ENCODE data around the gene CCBE1. TPM values are rescaled to one million over a fixed set of nuclear protein-coding genes. Genes with fewer than 3 reads are reported as not detected.

CCBE1 gene
- total RNA-seq, 1 experiment from 2014 or later, result not detected

DNA sequence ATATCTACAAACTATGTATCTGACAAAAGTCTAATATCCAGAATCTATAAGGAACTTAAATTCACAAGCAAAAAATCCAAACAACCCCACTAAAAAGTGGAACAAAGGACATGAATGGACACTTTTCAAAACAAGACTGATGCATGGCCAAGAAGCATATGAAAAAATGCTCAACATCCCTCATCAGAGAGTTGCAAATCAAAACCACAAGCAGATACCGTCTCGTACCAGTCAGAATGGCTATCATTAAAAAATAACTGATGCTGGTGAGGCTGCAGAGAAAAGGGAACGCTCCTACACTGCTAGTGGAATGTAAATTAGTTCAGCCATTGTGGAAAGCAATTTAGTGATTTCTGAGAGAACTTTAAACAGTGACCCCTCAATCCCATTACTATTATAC, 56.5 kb downstream of the CCBE1 start:
- Histone ChIP-seq H3K4me3 (no peak overlapping the region), H3K36me3 (no peaks in the 10 kb centered on the region), H3K9me3 (replicated peaks) (no peaks in the 10 kb centered on the region), H3K27me3 (no peaks in the 10 kb centered on the region), H3K4me1 (no peaks in the 10 kb centered on the region), H3K27ac (no peak overlapping the region)
- no peak for DNase-seq

DNA sequence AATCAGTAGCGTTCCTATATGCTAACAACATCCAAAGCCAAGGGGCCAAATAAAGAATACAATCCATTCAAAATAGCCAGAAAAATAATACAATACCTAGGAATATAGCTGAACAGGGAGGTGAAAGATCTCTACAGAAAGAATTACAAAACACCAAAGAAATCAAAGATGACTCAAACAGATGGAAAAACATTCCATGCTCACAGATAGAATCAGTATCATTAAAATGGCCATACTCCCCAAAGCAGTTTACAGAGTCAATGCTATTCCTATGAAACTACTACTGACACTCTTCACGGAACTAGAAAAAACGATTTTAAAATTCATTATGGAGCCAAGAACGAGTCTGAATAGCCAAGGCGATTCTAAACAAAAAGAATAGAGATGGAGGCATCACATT, 57.4 kb downstream of the CCBE1 start:
- Histone ChIP-seq H3K4me1 (no peaks in the 10 kb centered on the region), H3K4me3 (no peak overlapping the region), H3K36me3 (no peaks in the 10 kb centered on the region), H3K9me3 (replicated peaks) (no peaks in the 10 kb centered on the region), H3K27ac (no peak overlapping the region), H3K27me3 (no peaks in the 10 kb centered on the region)
- DNase-seq, result no peak

DNA sequence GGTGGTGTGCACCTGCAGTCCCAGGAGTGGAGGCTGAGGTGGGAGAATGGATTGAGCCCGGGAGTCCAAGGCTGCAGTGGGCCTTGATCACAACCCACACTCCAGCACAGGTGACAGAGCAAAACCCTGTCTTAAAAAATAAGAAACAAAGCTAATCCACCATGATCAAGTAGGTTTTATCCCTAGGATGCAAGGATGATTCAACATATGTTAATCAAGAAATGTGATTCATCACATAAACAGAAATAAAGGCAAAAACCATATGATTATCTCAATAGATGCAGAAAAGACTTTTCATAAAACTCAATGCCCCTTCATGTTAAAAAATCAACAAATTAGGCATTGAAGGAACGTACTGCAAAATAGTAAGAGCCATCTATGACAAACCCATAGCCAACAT, 58.1 kb downstream of the CCBE1 start:
- H3K27me3 ChIP-seq, result no peaks in the 10 kb centered on the region
- no peaks in the 10 kb centered on the region for H3K9me3 ChIP-seq (replicated peaks)
- no peak overlapping the region for H3K4me3 ChIP-seq
- no peak overlapping the region for H3K27ac ChIP-seq
- no peaks in the 10 kb centered on the region for H3K4me1 ChIP-seq
- no peak for DNase-seq
- no peaks in the 10 kb centered on the region for H3K36me3 ChIP-seq

DNA sequence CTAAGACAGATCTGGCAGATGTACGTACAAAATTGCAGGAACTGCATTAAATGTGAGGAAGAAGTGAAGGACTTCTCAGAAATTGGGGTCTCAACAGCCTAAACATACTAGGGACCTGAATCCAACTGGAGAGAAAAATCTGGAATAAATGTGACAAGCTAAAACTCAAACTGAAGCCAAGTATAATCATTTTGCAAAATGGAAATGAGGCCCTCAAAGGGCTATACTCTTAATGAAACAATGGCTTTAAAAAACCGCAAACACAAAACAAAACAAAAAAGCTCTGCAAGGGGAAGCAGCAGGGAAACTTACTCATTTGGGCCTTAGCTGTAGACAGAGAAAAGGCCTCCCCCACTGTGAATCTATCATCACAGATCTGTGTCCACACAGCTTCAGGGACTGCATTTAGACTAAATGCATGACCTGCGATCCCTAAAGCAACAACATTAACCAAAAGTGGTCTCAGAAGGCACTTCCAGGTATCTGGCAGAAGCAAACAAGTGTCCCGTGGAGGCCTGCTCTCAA, 63.2 kb downstream of the CCBE1 start:
- Histone ChIP-seq H3K27ac (no peak overlapping the region), H3K27me3 (no peaks in the 10 kb centered on the region), H3K4me3 (no peak overlapping the region), H3K4me1 (no peaks in the 10 kb centered on the region), H3K36me3 (no peaks in the 10 kb centered on the region), H3K9me3 (replicated peaks) (no peaks in the 10 kb centered on the region)
- DNase-seq, result no peak

DNA sequence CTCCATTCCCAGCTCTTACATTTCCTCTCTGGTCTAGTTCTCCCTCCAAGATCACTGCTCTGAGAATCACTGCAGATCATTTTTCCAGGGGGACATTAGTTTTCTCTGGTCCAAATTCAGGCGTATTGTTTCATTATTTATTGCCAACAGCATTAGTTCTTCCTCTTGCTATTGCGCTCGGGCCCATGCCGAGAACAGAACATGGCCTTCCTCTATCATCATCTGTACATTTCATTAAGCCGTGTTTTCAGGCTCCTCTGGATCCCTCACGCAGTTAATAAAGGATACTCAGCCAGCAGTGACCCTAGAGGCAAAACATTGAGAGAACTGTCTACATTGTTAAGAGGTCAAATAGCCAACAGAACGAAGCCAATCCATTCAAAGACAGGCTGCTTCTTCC, 63.9 kb downstream of the CCBE1 start:
- Histone ChIP-seq H3K27me3 (no peaks in the 10 kb centered on the region), H3K36me3 (no peaks in the 10 kb centered on the region), H3K4me3 (no peak overlapping the region), H3K9me3 (replicated peaks) (no peaks in the 10 kb centered on the region), H3K27ac (no peak overlapping the region), H3K4me1 (no peaks in the 10 kb centered on the region)
- no peak for DNase-seq

DNA sequence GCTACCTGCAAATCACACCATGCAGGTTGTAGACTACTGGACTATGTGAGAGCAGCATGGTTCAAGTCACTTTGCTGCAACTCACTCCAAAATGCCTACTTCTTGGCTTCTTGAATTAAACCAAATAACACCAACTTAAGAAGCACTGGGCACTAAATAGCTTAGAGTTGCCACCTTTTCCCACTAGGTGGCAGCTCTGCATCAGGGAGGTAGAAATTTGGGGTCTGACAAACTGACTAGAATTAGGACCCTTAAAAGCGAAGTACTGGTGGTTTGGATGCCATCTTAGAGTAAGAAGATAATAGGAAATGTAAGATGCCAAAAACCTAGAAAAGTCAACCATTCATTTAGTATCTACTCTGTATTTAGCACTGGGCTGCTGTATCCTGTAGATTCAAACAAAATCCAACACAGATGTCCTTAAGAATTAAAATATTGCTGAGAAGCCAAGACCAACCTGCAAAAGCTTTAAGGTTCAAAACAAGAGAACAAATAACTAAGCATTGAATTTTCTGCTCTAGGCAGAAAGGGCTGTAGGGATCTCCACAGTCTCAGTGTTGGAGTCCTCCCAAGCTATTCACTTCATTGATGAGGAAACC, 65.5 kb downstream of the CCBE1 start:
- Histone ChIP-seq H3K4me1 (no peaks in the 10 kb centered on the region), H3K36me3 (no peaks in the 10 kb centered on the region), H3K9me3 (replicated peaks) (no peaks in the 10 kb centered on the region), H3K4me3 (no peak overlapping the region), H3K27ac (no peak overlapping the region), H3K27me3 (no peaks in the 10 kb centered on the region)
- DNase-seq, result peak in 1 of 2 experiments; percentile 14

DNA sequence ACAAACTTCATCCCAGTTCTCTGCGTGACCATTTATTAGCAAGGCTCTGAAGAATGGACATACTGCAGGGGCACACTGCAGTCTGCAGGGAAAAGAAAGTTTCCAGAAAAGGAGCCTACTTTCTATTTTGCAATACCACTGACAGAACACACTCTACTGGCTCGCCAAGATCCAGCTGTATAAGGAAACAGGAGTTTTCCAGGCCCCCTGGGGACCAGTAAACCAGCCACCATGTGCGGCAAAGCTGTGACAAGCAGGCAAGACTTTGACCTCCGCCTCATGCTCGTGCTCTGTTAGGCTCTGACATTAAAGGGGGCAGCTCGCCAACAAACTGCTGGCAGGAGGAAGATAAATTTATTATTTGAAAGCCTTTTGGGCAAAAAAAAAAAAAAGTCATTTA, 67.3 kb downstream of the CCBE1 start:
- no peaks in the 10 kb centered on the region for H3K36me3 ChIP-seq
- DNase-seq, result no peak
- no peaks in the 10 kb centered on the region for H3K9me3 ChIP-seq (replicated peaks)
- no peak overlapping the region for H3K27ac ChIP-seq
- no peak overlapping the region for H3K4me3 ChIP-seq
- no peaks in the 10 kb centered on the region for H3K27me3 ChIP-seq
- no peaks in the 10 kb centered on the region for H3K4me1 ChIP-seq

DNA sequence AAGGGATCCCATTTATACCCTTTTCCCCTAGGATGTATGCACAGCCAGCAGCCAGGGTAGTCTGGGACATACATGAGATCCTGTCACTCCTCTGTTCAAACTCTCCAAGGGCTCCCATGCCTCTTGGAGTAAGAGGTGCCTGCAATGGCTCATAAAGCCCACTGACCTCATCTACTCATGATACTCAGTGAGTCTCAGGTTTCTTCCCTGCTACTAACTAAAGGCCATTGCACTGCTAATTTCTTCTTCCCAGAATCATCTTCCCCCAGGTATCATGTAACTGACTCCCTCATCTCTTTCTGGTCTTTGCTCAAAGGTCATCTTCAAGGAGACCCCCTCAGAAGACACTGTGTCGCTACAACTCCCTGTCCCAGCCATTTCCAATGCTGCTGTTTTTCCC, 68.2 kb downstream of the CCBE1 start:
- H3K4me1 ChIP-seq, result no peaks in the 10 kb centered on the region
- H3K4me3 ChIP-seq, result no peak overlapping the region
- H3K27me3 ChIP-seq, result no peaks in the 10 kb centered on the region
- H3K36me3 ChIP-seq, result no peaks in the 10 kb centered on the region
- H3K27ac ChIP-seq, result no peak overlapping the region
- no peak for DNase-seq
- H3K9me3 ChIP-seq (replicated peaks), result no peaks in the 10 kb centered on the region

DNA sequence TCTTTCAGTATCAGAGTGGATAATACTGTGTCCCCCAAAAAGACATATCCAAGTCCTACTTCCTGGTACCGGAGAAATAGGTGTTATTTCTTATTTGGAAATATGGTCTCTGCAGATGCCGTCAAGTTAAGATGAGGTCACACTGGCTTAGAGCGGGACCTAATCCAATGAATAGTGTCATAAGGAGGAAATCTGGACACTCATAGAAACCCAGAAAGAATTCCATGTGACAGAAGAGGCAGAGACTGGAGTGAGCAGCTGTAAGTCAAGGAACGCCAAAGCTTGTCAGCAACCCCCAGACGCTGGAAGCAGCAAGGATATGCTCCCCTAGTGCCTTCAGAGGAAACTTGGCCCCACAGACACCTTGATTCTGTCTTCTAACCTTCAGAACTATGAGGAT, 69.8 kb downstream of the CCBE1 start:
- DNase-seq, result no peak

DNA sequence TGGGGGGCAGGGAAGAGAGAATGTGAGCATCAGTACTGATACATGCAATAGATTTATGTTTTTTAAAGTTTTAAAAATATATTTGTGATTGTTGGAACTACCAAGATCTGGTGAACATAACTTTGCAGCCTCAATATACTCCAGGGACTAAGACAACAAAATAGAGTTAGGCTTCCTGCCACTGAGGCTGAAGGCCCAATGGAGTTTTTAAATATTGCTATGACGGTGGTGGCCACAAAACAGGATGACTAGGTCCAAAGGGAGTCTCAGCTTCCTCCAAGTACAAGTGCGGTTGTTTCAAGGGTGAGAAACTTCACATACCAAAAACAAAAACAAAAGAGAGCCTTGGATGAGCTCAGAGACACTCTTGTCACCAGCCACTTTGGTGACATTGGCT, 72.9 kb downstream of the CCBE1 start:
- no peaks in the 10 kb centered on the region for H3K36me3 ChIP-seq
- no peak overlapping the region for H3K4me3 ChIP-seq
- H3K27ac ChIP-seq, result no peak overlapping the region
- H3K27me3 ChIP-seq, result no peaks in the 10 kb centered on the region
- no peaks in the 10 kb centered on the region for H3K4me1 ChIP-seq
- H3K9me3 ChIP-seq (replicated peaks), result no peaks in the 10 kb centered on the region
- DNase-seq, result no peak

More for the DNA sequence above, 69.8 kb downstream of the CCBE1 start:
- no peak overlapping the region for H3K27ac ChIP-seq
- H3K4me3 ChIP-seq, result no peak overlapping the region
- no peaks in the 10 kb centered on the region for H3K27me3 ChIP-seq
- no peaks in the 10 kb centered on the region for H3K36me3 ChIP-seq
- no peaks in the 10 kb centered on the region for H3K9me3 ChIP-seq (replicated peaks)
- no peaks in the 10 kb centered on the region for H3K4me1 ChIP-seq

DNA sequence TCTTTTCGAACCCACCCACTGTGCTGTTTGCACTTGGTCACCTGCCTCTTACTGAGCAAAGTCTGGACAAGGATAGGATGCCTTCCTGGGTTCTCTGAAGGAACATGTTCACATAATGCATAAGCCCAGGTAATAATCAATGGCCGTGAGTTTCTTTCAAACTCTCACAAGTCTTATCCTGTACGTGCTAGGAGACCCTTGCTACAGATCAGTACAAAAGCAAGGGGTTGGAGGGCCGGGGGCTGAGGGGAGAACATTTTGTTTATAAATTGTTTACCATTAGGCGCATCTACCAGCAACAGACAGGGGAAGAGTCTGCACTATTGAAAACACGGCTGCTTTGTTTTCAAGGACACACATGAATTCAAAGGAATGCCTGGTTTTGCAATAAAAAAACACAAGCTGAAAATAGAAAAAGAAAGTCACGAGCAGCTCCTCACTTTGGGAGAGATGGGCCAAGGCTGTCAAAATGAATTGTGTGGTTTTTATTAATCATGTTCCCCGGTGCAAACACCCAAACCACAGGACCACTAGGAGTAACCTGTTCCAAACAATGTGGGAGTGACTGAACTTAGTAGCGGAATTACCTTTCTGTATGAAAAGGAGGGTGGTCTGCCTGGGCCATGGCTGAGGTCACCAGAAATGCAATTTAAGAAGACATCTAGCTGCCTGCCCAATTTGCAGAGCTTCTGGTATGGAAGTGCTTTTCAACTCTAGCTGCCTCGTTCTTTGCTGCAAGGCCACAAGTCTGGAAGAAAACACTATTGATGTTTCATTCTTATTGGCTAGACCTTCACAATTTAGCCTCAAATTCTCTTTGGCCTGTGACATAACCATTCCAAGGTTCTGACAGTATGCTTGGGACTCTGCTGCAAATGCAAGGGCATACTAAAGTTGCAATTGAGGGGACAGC, 73.5 kb downstream of the CCBE1 start:
- Histone ChIP-seq H3K36me3 (no peaks in the 10 kb centered on the region), H3K9me3 (replicated peaks) (no peaks in the 10 kb centered on the region), H3K4me3 (no peak overlapping the region), H3K27ac (no peak overlapping the region), H3K27me3 (no peaks in the 10 kb centered on the region), H3K4me1 (no peaks in the 10 kb centered on the region)
- no peak for DNase-seq

DNA sequence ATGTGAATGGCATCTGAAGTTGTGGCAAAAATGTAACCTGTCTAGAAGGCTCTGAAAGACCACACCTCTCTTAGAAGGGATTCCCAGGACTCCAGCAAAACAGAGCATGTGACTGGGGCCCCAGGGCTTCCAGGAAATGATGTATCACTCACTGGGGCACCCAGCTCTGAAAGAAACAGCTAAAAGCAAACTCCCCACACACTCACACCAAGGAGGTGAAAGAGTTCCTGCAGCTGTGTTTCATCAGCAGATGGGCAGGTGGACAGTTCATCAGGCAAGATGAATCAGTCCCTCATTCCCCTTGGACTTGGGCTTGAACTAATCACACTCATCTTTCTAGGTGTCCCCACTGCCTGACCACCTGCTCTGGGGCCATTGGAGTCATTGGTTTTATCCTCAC, 76.2 kb downstream of the CCBE1 start:
- no peak for DNase-seq
- no peak overlapping the region for H3K4me3 ChIP-seq
- no peaks in the 10 kb centered on the region for H3K27me3 ChIP-seq
- no peak overlapping the region for H3K27ac ChIP-seq
- no peaks in the 10 kb centered on the region for H3K4me1 ChIP-seq
- no peaks in the 10 kb centered on the region for H3K9me3 ChIP-seq (replicated peaks)
- H3K36me3 ChIP-seq, result no peaks in the 10 kb centered on the region

DNA sequence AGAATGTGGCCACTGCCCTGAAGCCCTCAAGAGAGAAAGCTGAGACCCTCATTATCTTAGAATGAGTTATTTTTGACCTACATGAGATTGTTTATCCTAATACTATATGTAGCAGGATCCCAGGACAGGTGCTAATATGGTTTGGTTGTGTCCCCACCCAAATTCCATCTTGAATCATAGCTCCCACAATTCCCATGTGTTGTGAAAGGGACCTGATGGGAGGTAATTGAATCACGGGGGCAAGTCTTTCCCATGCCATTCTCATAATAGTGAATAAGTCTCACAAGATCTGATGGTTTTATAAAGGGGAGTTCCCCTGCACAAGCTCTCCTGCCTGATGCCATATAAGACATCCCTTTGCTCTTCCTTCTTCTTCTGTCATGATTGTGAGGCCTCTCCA, 76.8 kb downstream of the CCBE1 start:
- Histone ChIP-seq H3K4me3 (no peak overlapping the region), H3K36me3 (no peaks in the 10 kb centered on the region), H3K27ac (no peak overlapping the region), H3K9me3 (replicated peaks) (no peaks in the 10 kb centered on the region), H3K4me1 (no peaks in the 10 kb centered on the region), H3K27me3 (no peaks in the 10 kb centered on the region)
- DNase-seq, result no peak

DNA sequence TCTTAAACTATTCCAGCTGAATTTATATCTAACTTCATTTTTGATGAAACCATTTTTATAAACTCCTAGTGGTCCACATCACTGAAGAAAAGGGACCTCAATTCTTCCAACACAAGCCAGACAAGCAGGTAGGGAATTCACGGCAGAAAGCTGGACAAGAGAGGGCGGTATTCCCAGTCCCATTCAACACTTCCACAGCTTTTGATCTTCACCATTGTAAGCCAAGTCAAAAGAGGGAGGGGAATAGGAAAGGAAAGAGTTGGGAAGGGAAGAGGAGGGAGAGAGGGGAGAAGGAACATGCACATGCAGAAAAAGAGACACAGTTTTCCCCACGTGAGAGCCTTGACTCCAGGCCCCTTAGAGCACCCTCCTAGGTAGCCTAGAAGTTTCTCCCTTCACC, 77.4 kb downstream of the CCBE1 start:
- no peak overlapping the region for H3K27ac ChIP-seq
- no peak overlapping the region for H3K4me3 ChIP-seq
- H3K27me3 ChIP-seq, result no peaks in the 10 kb centered on the region
- no peaks in the 10 kb centered on the region for H3K9me3 ChIP-seq (replicated peaks)
- no peak for DNase-seq
- no peaks in the 10 kb centered on the region for H3K4me1 ChIP-seq
- H3K36me3 ChIP-seq, result no peaks in the 10 kb centered on the region

DNA sequence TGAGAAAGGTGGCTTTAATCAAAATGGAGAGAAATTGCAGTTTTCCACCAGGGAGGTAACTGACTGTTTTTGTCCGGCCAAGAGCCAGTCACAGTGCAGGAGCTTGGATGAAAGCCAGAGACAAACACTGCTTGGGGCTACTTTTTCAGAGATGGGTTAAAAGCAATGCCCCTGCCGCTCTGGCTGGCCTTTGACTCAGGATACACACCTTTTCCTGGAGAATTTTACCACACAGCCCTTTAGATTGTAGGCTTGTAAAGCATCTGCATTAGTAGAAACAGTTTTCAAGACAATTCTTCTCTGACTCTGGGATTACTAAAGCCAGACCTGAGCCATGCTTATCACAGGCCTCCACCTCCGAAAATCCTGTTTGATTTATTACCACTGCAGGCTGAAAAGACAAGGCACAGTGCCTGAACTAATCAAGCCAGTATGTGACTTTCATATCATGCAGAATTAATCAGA, 79.7 kb downstream of the CCBE1 start:
- H3K4me1 ChIP-seq, result no peaks in the 10 kb centered on the region
- H3K27me3 ChIP-seq, result no peaks in the 10 kb centered on the region
- no peak overlapping the region for H3K4me3 ChIP-seq
- H3K36me3 ChIP-seq, result no peaks in the 10 kb centered on the region
- no peaks in the 10 kb centered on the region for H3K9me3 ChIP-seq (replicated peaks)
- no peak overlapping the region for H3K27ac ChIP-seq
- no peak for DNase-seq
